ENCODE measurements around the gene TKT. TPM values are rescaled to one million over a fixed set of nuclear protein-coding genes. Genes with fewer than 3 reads are reported as not detected.

TKT gene
- total RNA-seq, 4 donors from 2014 or later, result 130 to 171 (median 145) TPM

- Histone ChIP-seq H3K27me3 (no peaks in the 10 kb centered on the region), H3K4me1 (no peaks in the 10 kb centered on the region), H3K4me3 (no peak overlapping the region), H3K9me3 (no peaks in the 10 kb centered on the region), H3K36me3 (peaks cover 0 to 42% (median 0%) of the 10 kb centered on the region in 3 donors), H3K27ac (no peak overlapping the region)
- TF ChIP-seq CTCF (IDR thresholded peaks at IDR 0.05) (no peak), POLR2A (IDR thresholded peaks at IDR 0.05) (no peak)
- DNase-seq, result no peak
These were observed 39.6 kb upstream of the TKT start for GRCh38 chr3:53295410-53295809.

- no peak for TF ChIP-seq CTCF (IDR thresholded peaks at IDR 0.05)
- no peak for TF ChIP-seq POLR2A (IDR thresholded peaks at IDR 0.05)
- Histone ChIP-seq H3K36me3 (peaks cover 0 to 43% (median 0%) of the 10 kb centered on the region in 3 donors), H3K9me3 (no peaks in the 10 kb centered on the region), H3K4me3 (no peak overlapping the region), H3K4me1 (no peaks in the 10 kb centered on the region), H3K27me3 (no peaks in the 10 kb centered on the region), H3K27ac (no peak overlapping the region)
- DNase-seq, result no peak
These were observed 38.0 kb upstream of the TKT start for GRCh38 chr3:53293867-53294266.

- DNase-seq, result no peak
- no peaks in the 10 kb centered on the region for H3K9me3 ChIP-seq
- no peaks in the 10 kb centered on the region for H3K4me1 ChIP-seq
- peaks cover 0 to 57% (median 0%) of the 10 kb centered on the region in 3 donors for H3K36me3 ChIP-seq
- H3K27ac ChIP-seq, result peak overlapping the region in 1 of 4 donors; percentile 6
- TF ChIP-seq CTCF (IDR thresholded peaks at IDR 0.05), result no peak
- TF ChIP-seq POLR2A (IDR thresholded peaks at IDR 0.05), result no peak
- H3K4me3 ChIP-seq, result no peak overlapping the region
- no peaks in the 10 kb centered on the region for H3K27me3 ChIP-seq
These were observed 32.4 kb upstream of the TKT start for GRCh38 chr3:53288214-53288613.

- Histone ChIP-seq H3K4me3 (no peak overlapping the region), H3K27ac (peak overlapping the region in 1 of 4 donors; percentile 3), H3K4me1 (no peaks in the 10 kb centered on the region), H3K9me3 (no peaks in the 10 kb centered on the region), H3K36me3 (peaks cover 0 to 49% (median 0%) of the 10 kb centered on the region in 3 donors), H3K27me3 (no peaks in the 10 kb centered on the region)
- TF ChIP-seq CTCF (IDR thresholded peaks at IDR 0.05), result no peak
- no peak for TF ChIP-seq POLR2A (IDR thresholded peaks at IDR 0.05)
- DNase-seq, result no peak
These were observed 31.4 kb upstream of the TKT start for GRCh38 chr3:53287131-53287629.

- Histone ChIP-seq H3K27me3 (no peaks in the 10 kb centered on the region), H3K4me1 (no peaks in the 10 kb centered on the region), H3K4me3 (no peak overlapping the region), H3K36me3 (peaks cover 0 to 45% (median 0%) of the 10 kb centered on the region in 3 donors), H3K27ac (peak overlapping the region in 1 of 4 donors; percentile 3), H3K9me3 (no peaks in the 10 kb centered on the region)
- no peak for DNase-seq
- TF ChIP-seq POLR2A (IDR thresholded peaks at IDR 0.05) (no peak), CTCF (IDR thresholded peaks at IDR 0.05) (no peak)
These were observed 30.9 kb upstream of the TKT start for GRCh38 chr3:53286727-53287126.

- no peak overlapping the region for H3K4me3 ChIP-seq
- H3K36me3 ChIP-seq, result peaks cover 0 to 21% (median 0%) of the 10 kb centered on the region in 3 donors
- no peaks in the 10 kb centered on the region for H3K27me3 ChIP-seq
- no peak for DNase-seq
- H3K9me3 ChIP-seq, result no peaks in the 10 kb centered on the region
- H3K4me1 ChIP-seq, result no peaks in the 10 kb centered on the region
- TF ChIP-seq CTCF (IDR thresholded peaks at IDR 0.05) (no peak), POLR2A (IDR thresholded peaks at IDR 0.05) (no peak)
- no peak overlapping the region for H3K27ac ChIP-seq
These were observed 26.8 kb upstream of the TKT start for GRCh38 chr3:53282581-53282980.

Data from Peyer's patch (tissue), 4 donors.